H9 (cell line): Measurements from ENCODE around the gene ENPP1. TPM values are rescaled to one million over a fixed set of nuclear protein-coding genes. Genes with fewer than 3 reads are reported as not detected.

Experiments
- DNase-seq: peaks from one replicate; pipeline ENCODE4 v3.0.0-alpha.2; 2017
- H2AFZ ChIP-seq: one replicate; pipeline ENCODE4 v1.6.1; 2013; ENCODE audit warnings: mild to moderate bottlenecking, low read length, control low read depth, moderate library complexity
- H2AK5ac ChIP-seq: 2 replicates; pipeline ENCODE4 v1.6.1; 2013; ENCODE audit warnings: low read length, control low read depth, mixed read lengths; ENCODE audit not compliant: insufficient read length
- H2BK120ac ChIP-seq: one replicate; pipeline ENCODE4 v1.6.1; 2013; ENCODE audit warnings: low read depth, mild to moderate bottlenecking, low read length, control low read depth, inconsistent platforms; ENCODE audit not compliant: poor library complexity, severe bottlenecking
- H2BK12ac ChIP-seq: 2 replicates; pipeline ENCODE4 v1.6.1; 2013; ENCODE audit warnings: low read length, control low read depth, mixed read lengths, low read depth; ENCODE audit not compliant: insufficient read length
- H2BK15ac ChIP-seq: 2 replicates; pipeline ENCODE4 v1.6.1; 2013; ENCODE audit warnings: low read depth, low read length, control low read depth
- H2BK20ac ChIP-seq: one replicate; pipeline ENCODE4 v1.6.1; 2013; ENCODE audit warnings: low read depth, mild to moderate bottlenecking, low read length, control low read depth, inconsistent platforms; ENCODE audit not compliant: poor library complexity, severe bottlenecking
- H2BK5ac ChIP-seq: 2 replicates; pipeline ENCODE4 v1.6.1; 2013; ENCODE audit warnings: low read length, control low read depth, mixed read lengths; ENCODE audit not compliant: insufficient read length
- H3K14ac ChIP-seq: 2 replicates; pipeline ENCODE4 v1.6.1; 2013; ENCODE audit warnings: low read length, control low read depth; ENCODE audit not compliant: insufficient read depth
- H3K18ac ChIP-seq: 2 replicates; pipeline ENCODE4 v1.6.1; 2013; ENCODE audit warnings: low read depth, mild to moderate bottlenecking, mixed read lengths, low read length, control low read depth; ENCODE audit not compliant: insufficient read length
- H3K23ac ChIP-seq: 2 replicates; pipeline ENCODE4 v1.6.1; 2013; ENCODE audit warnings: low read length, control low read depth, mixed read lengths, low read depth; ENCODE audit not compliant: insufficient read length
- H3K23me2 ChIP-seq: 2 replicates; pipeline ENCODE4 v1.6.1; 2013; ENCODE audit warnings: low read depth, mild to moderate bottlenecking, mixed read lengths, low read length, control low read depth; ENCODE audit not compliant: insufficient read length, poor library complexity, severe bottlenecking
- H3K27ac ChIP-seq: 2 replicates; pipeline ENCODE4 v1.5.1; 2013; ENCODE audit warnings: low read length, control low read depth, mixed read lengths, low read depth; ENCODE audit not compliant: insufficient read length
- H3K27me3 ChIP-seq: 2 replicates; pipeline ENCODE4 v1.6.1; 2013; ENCODE audit warnings: low read length, control low read depth, inconsistent platforms; ENCODE audit not compliant: insufficient read depth
- H3K4ac ChIP-seq: 2 replicates; pipeline ENCODE4 v1.6.1; 2013; ENCODE audit warnings: low read depth, mild to moderate bottlenecking, control low read depth, inconsistent platforms, low read length, moderate library complexity
- H3K4me1 ChIP-seq: 2 replicates; pipeline ENCODE4 v1.6.1; 2013; ENCODE audit warnings: low read length, control low read depth, inconsistent platforms; ENCODE audit not compliant: insufficient read depth
- H3K4me2 ChIP-seq: 2 replicates; pipeline ENCODE4 v1.6.1; 2013; ENCODE audit warnings: low read length, control low read depth, mixed read lengths; ENCODE audit not compliant: insufficient read length, insufficient read depth
- H3K56ac ChIP-seq: 2 replicates; pipeline ENCODE4 v1.6.1; 2013; ENCODE audit warnings: low read depth, mild to moderate bottlenecking, mixed read lengths, low read length, control low read depth; ENCODE audit not compliant: insufficient read length
- H3K79me1 ChIP-seq: 2 replicates; pipeline ENCODE4 v1.6.1; 2013; ENCODE audit warnings: low read depth, mild to moderate bottlenecking, moderate library complexity, low read length, control low read depth, inconsistent platforms; ENCODE audit not compliant: insufficient read depth, poor library complexity, severe bottlenecking
- H3K79me2 ChIP-seq: 2 replicates; pipeline ENCODE4 v1.6.1; 2013; ENCODE audit warnings: low read length, control low read depth, inconsistent platforms; ENCODE audit not compliant: insufficient read depth
- H3K9ac ChIP-seq: 2 replicates; pipeline ENCODE4 v1.6.1; 2013; ENCODE audit warnings: low read length, control low read depth, mixed read lengths; ENCODE audit not compliant: insufficient read length; ENCODE audit errors: extremely low read depth
- H3K9me3 ChIP-seq: one replicate; pipeline ENCODE4 v1.6.1; 2013; ENCODE audit warnings: low read depth, low read length, inconsistent platforms; ENCODE audit not compliant: control insufficient read depth
- H3T11ph ChIP-seq: one replicate; pipeline ENCODE4 v1.6.1; 2013; ENCODE audit warnings: mild to moderate bottlenecking, low read length, control low read depth, inconsistent platforms
- H4K20me1 ChIP-seq: one replicate; pipeline ENCODE4 v1.6.1; 2013; ENCODE audit not compliant: control insufficient read depth, insufficient read length, insufficient read depth
- H4K5ac ChIP-seq: 2 replicates; pipeline ENCODE4 v1.6.1; 2013; ENCODE audit warnings: low read depth, mild to moderate bottlenecking, mixed read lengths, low read length, control low read depth; ENCODE audit not compliant: insufficient read length
- H4K8ac ChIP-seq: replicated peaks from 2 replicates; pipeline ENCODE4 v1.6.1; 2013; ENCODE audit warnings: low read length, control low read depth, mixed read lengths, low read depth; ENCODE audit not compliant: insufficient read length
- H4K91ac ChIP-seq: 2 replicates; pipeline ENCODE4 v1.6.1; 2013; ENCODE audit warnings: low read depth, mild to moderate bottlenecking, moderate library complexity, mixed read lengths, low read length, control low read depth; ENCODE audit not compliant: insufficient read length
- H3K27ac Mint-ChIP-seq, 3 experiments: 2 replicates in 2 of 3; 3 replicates in 1 of 3; pipeline ENCODE4 v1.8.0; 2020 to 2021; ENCODE audit warnings: mixed read lengths in 3 of 3, mild to moderate bottlenecking in 1 of 3, moderate library complexity in 1 of 3
- H3K27me3 Mint-ChIP-seq: 2 replicates; pipeline ENCODE4 v1.8.0; 2021; ENCODE audit warnings: low read depth, mild to moderate bottlenecking, moderate library complexity, mixed read lengths
- H3K36me3 Mint-ChIP-seq, 3 experiments: 2 replicates in 2 of 3; 3 replicates in 1 of 3; pipeline ENCODE4 v1.8.0; 2020 to 2021; ENCODE audit warnings: low read depth in 3 of 3, mixed read lengths in 3 of 3; ENCODE audit not compliant: insufficient read depth in 1 of 3
- H3K4me1 Mint-ChIP-seq, 2 experiments: 2 replicates each; pipeline ENCODE4 v1.8.0; 2020; ENCODE audit warnings: mixed read lengths in 2 of 2
- H3K4me3 Mint-ChIP-seq, 2 experiments: 2 replicates in 1 of 2; 3 replicates in 1 of 2; pipeline ENCODE4 v1.8.0; 2020 to 2021; ENCODE audit warnings: mild to moderate bottlenecking in 2 of 2, mixed read lengths in 2 of 2, moderate library complexity in 1 of 2
- H3K9me3 Mint-ChIP-seq, 2 experiments: 2 replicates in 1 of 2; 3 replicates in 1 of 2; pipeline ENCODE4 v1.8.0; 2020; ENCODE audit warnings: mild to moderate bottlenecking in 2 of 2, mixed read lengths in 2 of 2, moderate library complexity in 1 of 2
- CTCF ChIP-seq: fragments of 200-600 bp; sonication (generic); conservative IDR thresholded peaks from 3 replicates; pipeline ENCODE4 v1.8.0; 2021; ENCODE audit warnings: antibody characterized with exemption, mild to moderate bottlenecking
- WGBS: extraction: QIAGEN DNeasy Blood & Tissue Kit; methylation state at CpG from one replicate; pipeline ENCODE4 v1.1.7; 2013; ENCODE audit warnings: missing lambda C conversion rate, low lambda C conversion rate, mixed read lengths; ENCODE audit not compliant: insufficient read length; ENCODE audit errors: extremely low coverage; 5-methylcytosine and 5-hydroxymethylcytosine counted together
- total RNA-seq: library from RNA; stranded (reverse); gene quantifications from 2 replicates; pipeline ENCODE4 v1.2.1, GENCODE V29; 2021

ENPP1 gene
- total RNA-seq, 1 experiment from 2014 or later, result 22.5 TPM

GRCh38 chr6:131846023-131846663 is 38.3 kb downstream of the ENPP1 start:
- Histone ChIP-seq H2AK5ac (no peak overlapping the region), H3K79me1 (peaks cover 5% of the 10 kb centered on the region), H3K56ac (no peak overlapping the region), H2BK5ac (no peak overlapping the region), H4K8ac (no peak overlapping the region), H3K4me2 (no peak overlapping the region), H3K14ac (no peak overlapping the region), H3K27ac (no peak overlapping the region), H3K9me3 (no peaks in the 10 kb centered on the region), H3K4ac (no peak overlapping the region), H2AFZ (no peak overlapping the region), H3K9ac (no peak overlapping the region), H2BK15ac (no peak overlapping the region), H2BK120ac (no peak overlapping the region), H3K18ac (no peak overlapping the region), H4K20me1 (no peaks in the 10 kb centered on the region), H2BK20ac (no peak overlapping the region), H2BK12ac (no peak overlapping the region), H3T11ph (no peak overlapping the region), H3K23me2 (no peaks in the 10 kb centered on the region), H4K91ac (no peak overlapping the region), H3K79me2 (no peaks in the 10 kb centered on the region), H3K27me3 (no peaks in the 10 kb centered on the region), H4K5ac (no peak overlapping the region), H3K23ac (no peak overlapping the region), H3K4me1 (no peaks in the 10 kb centered on the region; the same call in 1 of the 2 replicates)
- Mint-ChIP-seq H3K4me3 (no peak overlapping the region), H3K4me1 (peaks cover 4 to 6% of the 10 kb centered on the region in 2 experiments), H3K9me3 (no peaks in the 10 kb centered on the region), H3K27me3 (no peaks in the 10 kb centered on the region), H3K36me3 (peaks cover 0 to 7% (median 0%) of the 10 kb centered on the region in 3 experiments; a peak in 1 of 7 replicates), H3K27ac (no peak overlapping the region; a peak in 1 of 7 replicates)
- no peak for TF ChIP-seq CTCF
- no CpG with 5 or more reads among the region's 7 CpGs for WGBS
- no peak for DNase-seq
